Kidney glomerular epithelial cell (primary cell): ENCODE data around the gene CMTM7.
"Not testable (repeated sequence)": the region's sequence is repeated elsewhere in the genome, so short reads cannot be mapped to it uniquely, and the experiment has no call there.

Source experiments
- DNase-seq: peaks from one replicate; lab custom pipeline; 2025; lab: John Stamatoyannopoulos, UW

The CMTM7 gene

GRCh38 chr3:32438596-32439344 lies 47.1 kb downstream of the CMTM7 start:
- DNase-seq, result no peak

GRCh38 chr3:32439421-32439820 lies 47.8 kb downstream of the CMTM7 start:
- not testable (repeated sequence) for DNase-seq

GRCh38 chr3:32440611-32441350 lies 49.1 kb downstream of the CMTM7 start:
- peak; percentile 92 for DNase-seq

GRCh38 chr3:32442766-32443165 lies 51.1 kb downstream of the CMTM7 start:
- DNase-seq, result no peak

- DNase-seq, result peak; percentile 28
Measured at GRCh38 chr3:32443478-32443877, 51.8 kb downstream of the CMTM7 start.

- no peak for DNase-seq
Measured at GRCh38 chr3:32447865-32448400, 56.3 kb downstream of the CMTM7 start.

GRCh38 chr3:32448686-32449474 lies 57.2 kb downstream of the CMTM7 start:
- DNase-seq, result no peak

- no peak for DNase-seq
Measured at GRCh38 chr3:32449691-32450090, 58.0 kb downstream of the CMTM7 start.

- no peak for DNase-seq
Measured at GRCh38 chr3:32450426-32450825, 58.8 kb downstream of the CMTM7 start.

GRCh38 chr3:32450992-32451659 lies 59.5 kb downstream of the CMTM7 start:
- DNase-seq, result no peak

- no peak for DNase-seq
Measured at GRCh38 chr3:32452009-32452408, 60.4 kb downstream of the CMTM7 start.

- peak; percentile 17 for DNase-seq
Measured at GRCh38 chr3:32453346-32453745, 61.7 kb downstream of the CMTM7 start.

GRCh38 chr3:32454111-32454510 lies 62.5 kb downstream of the CMTM7 start:
- DNase-seq, result no peak

GRCh38 chr3:32454731-32455608 lies 63.3 kb downstream of the CMTM7 start:
- DNase-seq, result no peak

- no peak for DNase-seq
Measured at GRCh38 chr3:32455609-32456428, 64.2 kb downstream of the CMTM7 start.

GRCh38 chr3:32456429-32457130 lies 64.9 kb downstream of the CMTM7 start:
- no peak for DNase-seq

- DNase-seq, result no peak
Measured at GRCh38 chr3:32457971-32458471, 66.4 kb downstream of the CMTM7 start.

GRCh38 chr3:32459450-32459849 lies 67.8 kb downstream of the CMTM7 start:
- no peak for DNase-seq
